ENCODE results near the gene TMEM115.

TMEM115 gene

GRCh38 chr3:50330330-50330729 lies 29.0 kb downstream of the TMEM115 start:
- DNase-seq = no peak

- DNase-seq = peak; percentile 94
These were observed 31.2 kb downstream of the TMEM115 start, which contains the start of gene TUSC2 for GRCh38 chr3:50327943-50328691. Gene TUSC2 (minus strand): TSS chr3:50328223. CDS start chr3:50328099, 124 bp downstream.

DNA sequence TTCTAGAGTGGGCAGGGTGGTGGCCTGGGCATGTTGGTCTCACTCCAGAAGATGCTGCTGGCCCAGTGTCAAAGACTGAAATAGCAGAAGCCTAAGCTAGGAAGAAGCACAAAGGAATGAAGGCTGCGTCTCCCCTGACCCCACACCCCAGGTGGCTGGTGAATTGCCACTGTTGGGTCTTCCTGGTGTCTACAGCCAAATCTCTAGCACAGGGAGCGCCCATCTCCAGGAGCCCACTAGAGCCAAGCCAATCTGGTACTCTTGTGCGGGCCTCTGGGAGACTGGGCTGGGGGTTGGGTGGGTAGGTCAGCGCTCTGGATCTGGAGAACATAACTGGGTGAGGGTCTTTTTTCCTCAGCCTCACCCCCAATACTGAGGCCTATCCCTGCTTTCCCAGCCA lies 32.2 kb downstream of the TMEM115 start:
- DNase-seq = no peak

DNA sequence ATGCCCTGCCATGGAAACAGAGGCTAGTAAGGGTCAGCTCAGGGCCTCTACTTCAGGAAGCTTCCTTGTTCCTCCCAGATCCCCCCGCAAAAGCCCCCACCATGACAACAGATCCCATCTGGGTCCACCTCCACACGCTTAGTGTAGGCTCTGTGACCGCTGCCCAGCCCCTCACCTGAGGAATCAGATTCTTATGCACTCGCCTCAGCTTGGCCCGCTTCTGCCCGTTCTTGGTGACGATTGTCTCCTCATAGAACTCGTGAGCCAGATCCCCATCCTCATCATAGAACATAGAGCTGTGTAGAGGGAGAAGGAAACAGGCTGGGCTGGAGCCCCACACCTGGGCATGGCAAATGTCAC lies 33.2 kb downstream of the TMEM115 start:
- no peak for DNase-seq

DNA sequence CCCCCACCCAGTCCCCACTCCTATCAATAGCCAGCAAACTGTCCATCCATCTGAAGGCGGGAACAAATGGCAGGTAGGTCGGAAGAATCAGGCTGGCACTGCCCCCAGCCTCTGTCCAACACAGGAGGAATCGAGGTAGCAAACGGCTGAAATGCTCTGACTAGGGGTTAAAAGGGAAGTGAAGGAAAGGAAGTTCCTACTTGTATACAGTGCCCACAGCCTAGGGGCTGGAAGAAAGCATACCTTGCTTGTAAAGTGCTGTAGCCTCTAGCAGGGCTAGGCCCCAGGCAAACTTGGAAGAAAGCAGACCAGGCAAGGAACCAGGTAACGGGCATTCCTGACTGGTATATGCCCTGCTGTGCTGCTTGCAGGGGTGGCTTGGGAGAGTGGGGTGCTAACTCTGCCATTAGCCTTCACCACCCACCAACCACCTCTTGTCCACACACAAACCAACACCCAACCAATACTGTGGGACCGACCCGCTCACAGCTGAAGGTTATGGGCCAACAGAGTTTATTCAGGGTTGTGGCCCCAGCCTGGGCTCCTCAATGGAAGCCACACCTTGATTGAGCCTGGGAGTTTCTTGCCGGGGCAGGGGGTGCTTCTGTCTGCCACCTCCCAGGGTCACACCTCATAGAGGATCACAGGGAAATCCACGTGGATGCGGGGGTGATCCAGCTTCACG lies 33.7 kb downstream of the TMEM115 start:
- DNase-seq = no peak

DNA sequence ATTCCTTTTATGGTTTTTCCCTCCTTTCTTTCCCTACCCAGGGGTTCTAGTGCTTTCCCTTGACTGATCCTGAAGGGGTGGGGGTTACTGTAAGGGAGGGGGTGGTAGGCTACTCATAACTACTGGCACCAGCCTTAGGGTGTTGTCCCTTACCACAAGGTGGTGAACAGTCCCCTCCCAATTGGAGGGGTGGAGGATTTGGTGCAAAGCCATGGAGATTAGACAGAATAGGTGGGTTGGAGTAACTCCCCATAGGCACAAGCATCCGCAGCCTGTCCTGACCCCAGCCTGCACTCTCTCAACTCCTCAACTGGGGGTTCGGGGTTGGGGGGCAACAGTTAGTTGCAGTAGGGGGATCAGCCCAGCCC lies 34.2 kb downstream of the TMEM115 start:
- no peak for DNase-seq

GRCh38 chr3:50324351-50325112 lies 34.8 kb downstream of the TMEM115 start:
- DNase-seq = peak; percentile 64

DNA sequence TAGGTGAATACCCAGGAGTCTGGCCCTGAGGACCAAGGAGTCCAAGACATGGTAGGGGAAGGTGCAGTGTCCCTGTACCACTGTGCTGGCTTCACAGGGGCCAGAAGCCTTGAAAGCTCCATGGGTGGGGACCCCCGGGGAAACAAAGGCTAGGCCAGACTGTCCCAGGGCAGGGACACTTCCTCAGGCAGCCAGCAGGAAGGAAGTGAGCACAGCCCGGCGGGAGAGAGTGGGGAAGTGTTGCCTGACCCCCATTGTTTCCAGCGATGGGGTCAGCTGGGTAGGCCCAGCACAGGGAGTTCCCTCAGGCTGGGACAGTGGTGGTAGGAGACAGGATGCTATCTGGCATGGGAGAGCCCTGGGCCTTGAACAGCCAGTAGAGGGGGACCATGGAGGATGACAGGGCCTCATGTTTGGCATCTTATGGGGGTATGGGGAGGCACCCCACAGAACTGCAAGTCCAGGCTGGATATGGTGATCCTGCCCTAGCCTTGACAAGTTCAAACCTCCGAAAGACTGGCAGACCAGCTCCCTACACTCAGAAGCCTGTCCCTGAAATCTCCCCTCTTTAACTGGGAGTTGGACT lies 35.6 kb downstream of the TMEM115 start:
- no peak for DNase-seq

- no peak for DNase-seq
These were observed 36.2 kb downstream of the TMEM115 start for GRCh38 chr3:50323092-50323600.

DNA sequence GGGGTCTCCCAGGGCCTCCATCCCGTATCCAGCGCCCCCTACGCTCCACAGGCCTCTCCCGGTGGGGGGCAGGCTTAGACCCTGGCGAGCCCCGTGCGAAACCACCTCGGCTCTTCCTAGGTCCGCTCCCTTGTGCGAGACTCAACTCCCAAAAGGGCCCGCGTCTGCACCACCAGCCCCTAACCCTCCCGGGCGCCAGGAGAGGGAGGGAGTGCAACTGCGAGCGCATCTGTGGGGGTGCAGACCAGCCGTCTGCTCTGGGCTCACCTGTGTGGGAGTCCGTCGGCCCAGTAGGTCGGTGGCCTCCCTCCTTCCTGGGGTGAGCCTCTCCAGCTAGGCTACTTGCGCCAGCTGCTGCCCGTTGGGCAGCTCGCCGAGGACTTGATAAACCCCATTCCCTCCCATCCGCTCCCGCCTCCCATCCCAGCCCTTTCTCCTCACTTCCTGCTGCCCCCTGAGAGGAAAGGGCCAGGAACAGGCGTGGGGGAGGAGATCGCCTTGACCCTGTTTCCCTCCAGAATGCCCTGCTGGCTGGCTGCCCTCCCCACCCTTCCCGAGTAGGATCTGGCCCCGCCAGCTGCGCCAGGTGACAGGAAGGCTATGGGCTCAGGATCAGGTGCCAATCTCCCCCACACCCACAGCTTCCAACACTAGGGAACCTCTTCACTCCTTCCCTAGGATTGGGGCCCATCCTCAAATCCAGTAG lies 36.8 kb downstream of the TMEM115 start, which contains the start of gene HYAL2:
Gene HYAL2 (minus strand): TSS at position 360 of the 706 bp plus-strand sequence. CDS start 2,256 bp downstream, outside the sequence.
- DNase-seq = no peak

DNA sequence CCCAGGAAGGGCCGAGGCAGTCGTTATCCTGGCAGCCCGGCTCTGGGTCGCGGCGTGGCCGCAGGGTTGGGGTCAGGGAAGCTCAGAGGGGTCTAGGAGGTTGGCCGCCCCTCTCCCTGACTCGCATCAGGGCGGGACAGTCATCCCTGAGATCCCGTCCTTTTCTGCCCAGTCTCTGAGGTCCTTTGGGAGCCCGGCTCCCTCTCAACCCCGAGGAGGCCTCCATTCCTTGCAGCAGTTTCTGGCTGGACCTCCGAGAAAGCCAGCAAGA lies 37.3 kb downstream of the TMEM115 start:
- no peak for DNase-seq

- peak; percentile 91 for DNase-seq
These were observed 37.8 kb downstream of the TMEM115 start for GRCh38 chr3:50321336-50322114.

- DNase-seq = peak; percentile 77
These were observed 38.4 kb downstream of the TMEM115 start for GRCh38 chr3:50320853-50321335.

DNA sequence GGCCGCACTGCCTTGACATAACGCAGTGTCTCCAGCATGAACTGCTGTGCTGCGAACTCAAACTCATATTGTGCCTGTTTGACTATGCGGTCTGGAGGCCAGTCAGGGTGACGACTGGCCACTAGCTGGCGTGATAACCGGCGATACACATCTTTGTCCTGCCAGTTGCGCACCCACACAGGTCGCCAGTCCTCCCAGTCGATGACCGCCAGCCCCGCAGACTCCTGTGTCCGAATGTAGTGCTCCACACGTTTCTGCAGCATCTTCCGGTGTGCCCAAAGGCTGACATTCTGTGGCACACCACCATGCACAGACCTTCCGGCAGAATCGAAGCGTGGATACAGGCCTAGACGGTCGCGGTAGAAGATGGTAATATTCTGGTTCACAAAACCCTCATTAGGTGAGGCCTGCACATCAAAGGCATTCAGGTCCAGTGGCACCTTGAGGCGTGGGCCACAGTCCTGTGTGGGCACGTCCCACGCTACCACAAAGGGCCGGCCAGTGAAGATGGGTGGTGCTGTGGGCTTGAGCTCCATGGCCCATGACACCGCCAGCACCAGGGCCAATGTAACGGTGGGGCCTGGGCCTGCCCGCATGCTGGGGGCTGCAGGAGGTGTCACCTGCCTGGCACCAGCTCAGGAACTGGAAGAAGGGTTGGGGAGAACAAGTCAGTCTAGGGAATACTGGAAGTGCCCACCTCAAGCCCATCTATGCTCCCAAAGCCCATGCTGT lies 39.3 kb downstream of the TMEM115 start:
- no peak for DNase-seq

- no peak for DNase-seq
These were observed 40.0 kb downstream of the TMEM115 start for GRCh38 chr3:50319181-50319893.

DNA sequence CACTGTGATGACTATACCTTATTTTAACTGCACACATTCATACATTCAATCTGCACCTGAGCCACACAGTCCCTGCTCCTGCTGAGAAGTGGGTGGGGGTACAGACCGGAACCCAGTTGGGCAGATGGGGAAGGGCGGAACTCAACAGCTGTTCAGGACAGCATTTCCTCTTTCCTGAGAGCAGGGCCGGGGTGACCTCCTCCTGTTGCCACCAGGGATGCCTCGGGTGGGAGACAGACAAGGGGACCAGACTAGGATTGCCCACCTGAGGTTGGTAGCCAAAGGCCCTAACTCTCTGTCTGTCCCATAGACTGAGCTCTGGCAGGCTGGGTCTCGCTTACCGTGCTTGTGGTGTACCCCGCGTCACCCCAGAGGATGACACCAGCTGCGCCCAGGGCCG lies 40.7 kb downstream of the TMEM115 start:
- no peak for DNase-seq

- DNase-seq = no peak
These were observed 41.2 kb downstream of the TMEM115 start for GRCh38 chr3:50318163-50318562.

DNA sequence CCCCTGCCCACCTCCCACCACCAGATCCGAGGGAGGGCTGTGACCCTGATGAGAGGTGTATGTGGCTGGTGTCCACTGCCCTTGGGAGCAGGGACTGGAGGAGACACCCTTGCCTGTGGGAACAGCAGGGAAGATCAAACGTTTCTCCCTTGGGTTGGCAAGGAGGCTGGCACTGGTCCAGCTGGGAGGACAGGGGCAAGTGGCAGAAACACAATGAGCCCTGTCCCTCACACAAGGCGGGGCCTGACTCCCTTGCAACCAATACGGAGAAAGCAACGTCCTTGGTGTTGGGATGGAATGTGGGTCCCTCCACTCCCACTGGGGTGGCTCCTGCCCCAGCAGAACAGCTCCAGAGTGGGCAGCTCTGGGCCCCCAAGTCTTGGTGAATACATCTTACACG lies 42.0 kb downstream of the TMEM115 start:
- DNase-seq = no peak

GRCh38 chr3:50316657-50317242 lies 42.6 kb downstream of the TMEM115 start:
- DNase-seq = no peak

GRCh38 chr3:50314816-50315215 lies 44.5 kb downstream of the TMEM115 start:
- no peak for DNase-seq
